Left kidney (tissue), 2 donors: ENCODE data around the gene TNS3. TPM values are rescaled to one million over a fixed set of nuclear protein-coding genes. Genes with fewer than 3 reads are reported as not detected.
A peak's percentile ranks its signal among the peaks of the same experiment; 100 is the strongest.

Source experiments
- DNase-seq: peaks from one replicate; pipeline ENCODE4 v3.0.0-alpha.2; 2013
- polyA plus RNA-seq: library from polyadenylated mRNA; unstranded; fragments of 120-200 nt; gene quantifications from one replicate; pipeline ENCODE4 v1.2.1, GENCODE V29; 2013; ENCODE audit not compliant: insufficient read length

TNS3 gene
- polyA plus RNA-seq, 1 donor = 87.4 TPM

DNA sequence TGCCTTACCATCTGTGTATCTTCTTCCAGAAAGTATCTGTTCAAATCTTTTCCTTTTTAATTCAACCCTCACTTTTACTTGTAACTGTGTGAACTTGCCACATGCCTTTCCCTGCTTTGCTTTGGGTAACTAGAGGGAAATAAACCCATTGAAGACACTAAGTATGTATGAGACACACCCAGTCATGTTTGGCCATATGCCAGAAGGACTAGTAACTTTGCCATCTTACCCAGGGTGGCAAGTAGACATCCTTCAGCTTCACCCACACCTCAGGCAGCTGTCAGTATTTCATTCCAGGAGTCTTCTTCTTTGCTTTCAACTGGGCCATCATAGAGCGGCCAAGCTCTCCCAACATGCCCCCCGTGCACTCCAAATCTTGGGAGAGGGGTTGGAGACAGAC lies 323.1 kb downstream of the TNS3 start:
- DNase-seq = no peak

DNA sequence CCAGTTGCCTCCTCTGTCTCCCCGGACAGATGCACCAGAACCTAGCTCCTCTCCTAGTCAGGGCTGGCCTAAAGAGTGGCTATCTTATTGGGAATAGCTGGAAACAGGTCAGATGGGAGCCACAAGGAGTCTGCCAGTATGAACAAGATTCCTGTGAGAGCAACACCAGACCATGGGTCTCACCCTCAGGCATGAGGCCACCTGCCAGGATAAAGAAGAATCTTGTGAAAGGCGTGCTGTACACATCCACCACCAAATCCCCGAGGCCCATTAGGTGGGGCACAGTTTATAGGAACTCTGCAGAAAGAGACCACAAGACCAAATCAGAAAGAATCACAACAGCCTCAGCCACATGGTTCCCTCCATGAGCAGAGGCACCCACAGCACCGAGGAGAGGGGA lies 325.9 kb downstream of the TNS3 start:
- no peak for DNase-seq

DNA sequence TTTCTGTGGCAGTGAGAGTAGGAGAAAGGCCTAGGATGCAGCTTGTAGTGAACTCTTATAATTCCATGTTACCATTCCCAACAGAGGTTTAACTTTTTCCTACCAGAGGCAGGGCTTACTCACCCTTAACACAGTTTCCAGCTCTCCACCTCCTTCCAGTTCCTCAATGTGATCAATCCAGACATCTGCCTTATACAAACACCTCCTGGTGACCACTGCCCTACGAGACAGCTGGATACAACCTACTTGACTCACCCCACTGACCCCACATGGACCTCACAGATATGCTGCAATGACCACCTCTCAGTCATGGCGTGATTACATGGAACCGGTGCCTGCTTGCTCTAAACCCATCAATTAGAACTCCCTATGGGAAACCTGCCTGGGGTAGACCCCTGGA lies 326.5 kb downstream of the TNS3 start:
- DNase-seq = no peak

DNA sequence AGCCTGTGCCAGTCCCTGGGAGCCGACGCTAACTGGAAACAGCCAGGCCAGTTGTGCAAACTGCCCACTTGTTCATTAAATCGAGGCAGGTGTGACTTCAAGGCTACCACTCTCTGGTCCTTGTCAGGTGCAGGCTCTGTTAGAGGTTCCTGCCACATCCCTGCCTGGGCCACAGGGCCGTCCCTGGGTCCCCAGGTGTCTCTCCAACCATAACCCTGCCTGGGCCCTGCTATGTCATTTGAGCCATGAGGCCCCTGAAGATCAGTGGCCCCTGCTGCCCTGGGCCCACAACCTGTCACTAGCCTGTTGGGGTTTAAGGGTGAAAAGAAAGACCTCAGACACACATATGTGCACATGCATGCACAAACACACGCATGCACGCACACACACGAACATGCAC lies 326.9 kb downstream of the TNS3 start:
- no peak for DNase-seq

DNA sequence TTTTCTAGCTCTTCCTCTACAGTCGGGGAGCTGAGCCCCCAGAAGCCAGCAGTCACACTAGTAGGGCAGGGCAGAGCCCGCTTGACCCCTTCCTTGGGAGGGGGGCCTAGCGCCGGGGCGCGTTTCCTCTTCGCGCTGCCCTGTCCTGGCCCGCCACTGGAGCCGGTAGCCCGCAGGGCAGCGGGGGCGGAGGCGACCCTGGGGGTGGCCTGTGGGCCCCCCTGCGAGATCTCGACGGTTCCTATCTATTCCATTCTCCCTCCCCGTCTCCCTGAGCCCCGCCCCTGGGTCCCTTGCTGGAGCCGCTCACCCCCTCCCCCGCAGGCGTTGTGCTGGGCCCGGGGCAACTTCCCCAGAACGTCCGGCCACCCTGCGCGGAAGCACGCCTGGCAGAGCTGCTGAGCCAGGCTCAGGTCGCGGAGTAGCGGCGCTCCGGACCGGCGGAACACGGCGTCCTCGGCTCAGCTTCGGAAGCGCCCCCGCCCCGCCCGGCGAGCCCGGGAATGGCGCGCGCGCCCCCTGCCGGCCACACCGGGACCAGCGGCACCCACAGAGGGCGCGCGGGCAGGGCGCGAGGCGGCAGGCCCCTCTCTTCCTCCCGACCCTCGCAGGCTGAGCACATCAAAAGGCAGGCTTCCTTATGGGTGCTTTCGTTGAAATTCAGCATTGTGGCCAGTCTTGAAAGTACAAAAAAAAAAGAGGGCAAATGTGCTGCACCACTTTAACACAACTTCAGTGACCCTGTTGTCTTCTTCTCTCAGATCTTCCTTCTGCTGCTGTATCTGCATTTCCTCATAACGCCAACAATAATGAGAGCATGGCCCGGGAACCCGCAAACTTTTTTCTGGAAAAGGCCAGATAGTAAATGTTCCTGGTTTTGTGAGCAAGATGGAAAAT lies 327.6 kb downstream of the TNS3 start:
- peak; percentile 68 for DNase-seq

DNA sequence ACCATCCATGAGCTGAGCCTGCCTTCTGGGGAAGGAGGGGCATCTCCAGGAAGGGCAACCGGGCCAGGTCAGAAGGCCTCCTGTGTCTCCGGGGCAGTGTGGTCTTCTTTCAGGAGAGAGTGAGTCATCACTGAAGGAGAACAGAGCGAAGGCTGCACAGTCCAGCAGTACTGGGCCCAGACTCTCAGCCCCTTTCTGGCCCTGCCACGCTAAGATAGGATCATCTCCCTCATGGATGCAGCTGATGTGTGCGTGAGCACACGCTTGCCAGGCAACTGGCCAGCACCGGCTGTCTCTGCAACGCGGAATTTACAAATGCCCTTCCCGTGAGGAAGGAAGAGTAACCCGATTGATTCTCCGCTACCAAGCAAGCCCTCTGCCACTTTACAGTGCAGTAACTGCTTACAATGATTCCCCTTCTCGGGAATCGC lies 328.2 kb downstream of the TNS3 start:
- peak; percentile 29 for DNase-seq

DNA sequence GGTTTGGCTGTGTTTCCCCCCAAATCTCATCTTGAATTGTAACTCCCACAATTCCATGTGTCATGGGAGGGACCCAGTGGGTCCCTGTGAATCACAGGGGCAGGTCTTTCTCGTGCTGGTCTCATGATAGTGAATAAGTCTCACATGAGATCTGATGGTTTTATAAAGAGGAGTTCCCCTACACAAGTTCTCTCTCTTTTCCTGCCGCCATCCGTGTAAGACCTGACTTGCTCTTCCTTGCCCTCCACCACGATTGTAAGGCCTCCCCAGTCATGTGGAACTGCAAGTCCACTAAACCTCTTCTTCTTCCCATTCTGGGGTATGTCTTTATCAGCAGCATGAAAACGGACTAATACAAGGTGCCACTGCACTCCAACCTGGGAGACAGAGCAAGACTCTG lies 329.2 kb downstream of the TNS3 start:
- no peak for DNase-seq

DNA sequence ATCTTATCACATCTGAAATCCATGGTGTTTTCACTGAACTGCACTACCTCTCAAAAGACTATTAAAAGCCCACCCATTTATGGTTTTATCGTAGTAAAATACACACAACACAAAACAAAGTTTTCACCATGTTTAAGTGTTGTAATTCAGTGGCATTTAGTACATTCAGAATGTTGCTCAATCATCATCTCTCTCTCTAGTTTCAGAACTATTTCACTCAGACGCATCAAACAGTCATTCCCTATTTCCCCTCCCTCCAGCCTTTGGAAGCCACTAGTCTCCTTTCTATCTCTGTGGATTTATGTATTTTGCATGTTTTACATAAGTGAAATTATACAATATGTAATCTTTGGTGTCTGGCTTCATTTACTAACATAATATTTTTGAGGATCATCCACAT lies 332.6 kb downstream of the TNS3 start:
- no peak for DNase-seq

DNA sequence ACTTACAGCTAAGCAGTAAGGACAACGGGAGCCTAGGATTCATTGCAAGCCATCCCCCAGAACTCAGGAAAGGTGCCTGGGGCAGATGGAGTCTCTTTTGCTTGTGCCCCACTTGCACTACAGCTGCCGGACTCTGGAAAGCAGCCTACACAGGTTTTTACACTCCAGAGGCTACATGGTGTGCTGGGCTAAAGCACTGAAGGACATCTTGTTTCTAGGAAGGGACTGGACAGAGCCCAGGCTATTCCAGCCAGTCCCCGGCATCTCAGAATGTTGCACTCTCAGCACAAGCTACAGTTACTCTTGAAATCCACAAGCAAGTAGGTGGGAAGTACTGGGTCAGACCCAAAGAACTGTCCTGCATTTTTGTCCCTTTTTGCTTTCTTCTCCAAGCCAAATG lies 333.1 kb downstream of the TNS3 start:
- DNase-seq = no peak

DNA sequence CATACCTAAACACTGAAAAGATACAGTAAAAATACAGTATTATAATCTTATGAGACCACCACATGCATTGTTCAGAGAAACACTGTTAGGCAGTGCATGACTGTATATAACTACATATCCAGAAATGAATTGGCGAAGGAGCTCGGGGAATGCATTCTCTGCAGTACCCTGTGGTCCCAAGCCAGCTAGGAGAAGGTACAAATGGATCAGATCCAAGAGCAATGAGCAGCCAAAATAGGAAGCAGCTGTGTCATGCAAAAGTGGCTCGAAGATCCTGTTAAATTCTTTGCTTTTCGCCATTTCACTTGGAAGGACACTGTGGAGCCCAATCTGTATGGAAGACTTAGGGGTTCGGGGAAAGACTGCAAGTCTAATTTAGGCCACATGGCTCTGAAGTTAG lies 334.8 kb downstream of the TNS3 start:
- DNase-seq = no peak

DNA sequence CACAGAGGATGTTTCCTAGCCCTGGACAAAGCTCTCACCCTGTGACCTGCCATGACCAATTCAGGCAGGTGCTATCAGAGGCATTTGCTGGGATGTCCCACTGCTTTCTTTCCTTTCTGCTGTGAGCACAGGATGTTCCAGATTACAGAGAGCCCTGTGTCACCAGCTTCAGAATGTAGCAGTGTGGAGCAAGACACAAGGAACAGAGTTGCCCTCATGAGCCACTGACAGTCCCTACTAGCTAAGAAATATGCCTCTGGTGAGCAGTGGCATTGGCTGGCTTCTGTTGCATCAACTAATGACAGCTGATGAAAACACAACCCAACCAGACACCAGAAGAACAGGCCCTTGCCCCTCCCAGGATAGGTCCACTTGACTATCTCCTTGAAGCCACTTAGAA lies 337.2 kb downstream of the TNS3 start:
- no peak for DNase-seq

DNA sequence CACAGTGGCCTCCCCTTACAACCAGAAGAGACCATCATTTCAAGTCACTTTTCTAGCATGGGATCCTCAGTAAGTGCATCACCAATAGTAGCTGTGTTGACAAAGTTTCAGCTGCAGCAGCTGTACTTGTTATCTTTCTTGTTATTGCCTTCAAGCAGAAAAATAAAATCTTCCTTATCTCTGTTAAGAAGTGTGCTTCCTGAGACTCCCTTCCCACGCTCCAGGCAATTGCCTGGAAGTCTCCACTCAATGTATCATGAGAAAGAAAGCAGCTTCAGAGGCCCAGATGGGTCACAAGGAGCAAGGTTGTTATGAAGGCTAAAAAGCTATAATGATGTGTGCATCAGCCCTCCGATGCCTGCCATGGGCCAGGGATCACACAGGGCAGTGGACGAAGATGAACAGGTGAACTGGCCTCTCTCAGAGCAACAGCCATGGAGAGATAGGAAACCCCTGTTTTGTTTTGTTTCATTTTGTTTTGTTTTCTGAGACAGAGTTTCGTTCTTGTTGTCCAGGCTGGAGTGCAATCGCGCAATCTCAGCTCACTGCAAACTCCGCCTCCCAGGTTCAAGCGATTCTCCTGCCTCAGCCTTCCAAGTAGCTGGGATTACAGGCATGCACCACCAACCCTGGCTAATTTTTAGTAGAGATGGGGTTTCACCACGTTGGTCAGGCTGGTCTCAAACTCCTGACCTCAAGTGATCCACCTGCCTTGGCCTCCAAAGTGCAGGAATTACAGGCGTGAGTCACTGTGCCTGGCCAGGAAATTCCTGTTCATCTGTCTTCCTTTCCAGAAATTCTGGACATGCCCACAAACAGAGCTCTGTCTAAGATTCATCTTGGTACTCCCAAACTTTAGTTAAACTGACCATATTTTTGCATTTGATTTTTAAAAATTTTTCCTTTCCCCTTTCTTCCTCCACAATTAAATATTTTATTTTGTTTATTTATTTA lies 340.5 kb downstream of the TNS3 start:
- DNase-seq = no peak

DNA sequence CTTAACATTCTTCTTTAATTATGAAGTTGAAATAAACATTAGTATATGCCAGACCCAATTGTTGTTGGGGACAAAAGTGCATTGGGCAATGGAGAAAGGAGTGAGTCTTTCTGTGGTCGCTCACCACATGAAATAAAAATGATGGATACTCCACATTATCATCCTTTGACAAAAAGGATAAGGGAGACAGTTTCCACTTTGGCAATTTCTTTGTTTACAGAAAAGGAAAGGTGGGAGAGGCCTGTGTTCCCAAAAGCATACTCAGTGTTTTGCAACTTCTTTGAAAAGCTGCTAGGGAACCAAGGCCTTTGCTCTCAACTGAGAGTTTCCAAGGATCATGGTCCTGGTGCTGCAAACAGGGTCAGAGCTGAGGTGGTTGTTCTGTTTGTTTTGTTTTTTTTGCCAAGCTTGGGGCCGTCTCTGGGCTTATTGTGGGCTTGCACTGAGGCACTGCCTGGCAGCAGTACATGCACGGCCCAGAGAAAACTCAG lies 341.9 kb downstream of the TNS3 start:
- DNase-seq = no peak

DNA sequence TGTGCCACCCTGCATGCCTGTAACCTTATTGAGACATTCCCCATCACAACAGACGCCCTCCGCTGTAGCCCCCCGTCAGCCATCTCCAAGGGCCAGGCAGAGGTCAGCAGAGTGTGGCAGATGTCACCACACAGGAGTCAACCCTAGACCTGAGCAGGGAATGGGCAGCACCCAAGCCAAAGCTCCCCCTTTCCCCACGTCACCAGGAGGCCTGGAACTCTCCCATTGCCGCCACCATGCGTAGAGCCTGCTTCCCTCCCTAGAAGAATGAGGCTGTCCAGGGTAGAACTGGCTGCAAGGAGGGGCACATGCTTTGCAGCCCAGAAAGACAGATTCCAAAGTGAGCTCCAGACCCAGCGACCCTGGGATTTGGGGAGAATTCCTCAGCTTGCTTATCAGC lies 342.9 kb downstream of the TNS3 start:
- no peak for DNase-seq

DNA sequence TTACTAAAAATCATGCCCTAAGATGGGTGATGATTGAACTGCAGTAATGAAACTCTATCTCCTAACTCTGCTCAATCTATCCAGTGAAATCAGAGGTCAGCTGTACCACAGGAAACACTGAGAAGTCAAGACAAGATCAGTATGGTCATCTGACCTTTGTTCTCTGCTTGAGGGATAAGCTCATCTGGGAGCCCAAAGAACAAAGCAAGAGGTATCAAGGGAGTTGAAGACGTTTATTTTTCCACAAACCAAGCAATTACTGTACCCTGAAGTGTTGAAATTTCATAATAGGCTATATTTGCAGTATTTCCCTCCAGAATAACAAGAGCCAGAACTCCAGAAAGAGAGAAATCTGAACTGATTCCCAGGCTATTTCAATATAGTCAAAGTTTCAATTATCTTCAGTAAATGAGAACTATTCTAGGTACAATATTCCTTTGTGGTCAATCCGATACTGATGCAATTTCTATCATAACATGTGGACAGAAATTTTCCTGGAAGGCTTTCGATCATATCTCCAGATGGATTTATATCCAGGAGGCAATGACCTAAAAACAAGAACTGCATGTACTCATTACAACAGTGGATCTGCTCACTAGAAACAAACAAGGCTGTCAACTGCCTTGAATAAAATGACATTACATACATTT lies 345.3 kb downstream of the TNS3 start:
- DNase-seq = no peak

DNA sequence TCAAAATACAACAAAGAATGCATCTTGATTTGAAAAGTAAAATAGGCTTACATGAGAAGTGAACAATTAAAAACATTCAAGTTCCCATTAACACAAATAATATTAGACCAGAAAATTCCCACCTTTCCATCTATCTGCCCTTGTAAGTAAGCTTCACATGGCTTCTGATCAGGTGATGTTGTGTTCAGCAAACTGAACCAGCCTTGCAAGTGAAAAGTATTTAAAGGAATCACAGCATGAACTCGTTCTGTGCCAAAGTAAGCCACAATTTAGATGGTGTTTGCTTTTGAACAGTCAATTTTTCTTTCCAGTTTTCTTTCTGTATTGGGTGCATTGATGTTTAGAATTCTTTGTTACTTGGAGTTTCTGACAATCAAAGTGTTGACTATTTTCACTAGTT lies 347.9 kb downstream of the TNS3 start:
- no peak for DNase-seq

DNA sequence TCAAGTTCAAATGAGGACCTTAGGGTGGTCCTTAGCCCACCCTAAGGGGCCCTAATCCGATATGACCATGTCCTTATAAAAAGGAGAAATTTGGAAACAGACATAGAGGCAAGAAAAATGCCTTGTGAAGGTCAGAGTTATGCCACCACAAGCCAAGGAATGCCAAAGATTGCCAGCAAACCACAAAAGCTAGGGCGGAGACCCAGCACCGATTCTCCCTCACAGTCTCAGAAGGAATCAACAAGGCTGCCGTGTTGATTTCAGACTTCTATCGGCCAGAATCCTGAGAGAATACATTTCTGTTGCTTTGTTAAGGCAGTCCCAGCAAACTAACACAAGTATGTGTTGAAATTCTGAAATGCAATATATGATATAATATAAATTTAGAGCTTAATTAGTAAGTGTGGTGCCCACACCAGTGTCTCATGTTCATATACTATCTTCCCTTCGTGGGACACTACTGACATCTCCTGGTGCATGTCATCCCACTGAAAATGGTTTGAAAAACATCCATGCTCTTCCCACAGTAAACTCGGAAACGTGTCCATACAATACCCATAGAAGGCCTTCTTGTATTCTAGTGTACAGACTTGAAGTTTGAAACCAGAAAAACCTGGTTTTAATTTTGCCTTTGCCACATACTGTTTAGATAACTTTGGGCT lies 349.0 kb downstream of the TNS3 start:
- no peak for DNase-seq

DNA sequence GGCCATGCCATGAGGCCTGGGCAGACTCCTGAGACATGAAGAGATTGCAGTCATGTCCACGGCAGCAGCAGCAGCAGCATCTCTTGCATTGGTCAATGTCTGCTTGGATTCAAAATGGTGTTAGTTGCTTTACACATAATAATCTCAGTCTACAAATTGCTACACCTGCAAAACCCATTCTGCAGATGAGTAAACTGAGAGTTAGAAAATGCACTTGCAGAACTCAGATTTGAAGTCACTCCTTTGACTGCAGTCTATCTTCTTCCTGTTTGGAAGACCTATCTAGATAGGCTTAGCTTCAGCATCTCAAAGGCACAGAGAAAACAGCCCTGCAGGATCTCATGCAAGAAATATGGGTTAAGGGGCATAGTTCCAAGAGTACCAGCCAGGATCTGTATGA lies 350.3 kb downstream of the TNS3 start:
- no peak for DNase-seq

DNA sequence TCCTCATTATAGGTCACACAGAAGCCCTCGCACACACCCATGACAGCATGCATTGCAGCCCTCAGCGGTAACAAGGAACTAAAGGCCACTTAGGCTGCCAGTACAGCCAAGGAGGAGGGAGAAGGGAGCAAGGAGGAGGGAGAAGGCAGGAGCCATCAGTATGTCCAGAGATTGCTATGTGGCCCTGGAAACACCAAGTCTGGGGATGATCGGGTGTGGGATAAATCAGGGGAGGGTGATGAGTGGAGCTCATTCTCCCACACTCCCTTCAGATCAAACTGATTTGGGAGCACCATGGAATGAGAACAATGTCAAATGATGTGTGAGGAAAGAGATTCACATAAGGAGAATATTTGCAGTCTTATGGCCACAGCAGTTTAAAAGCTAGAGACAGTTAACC lies 350.9 kb downstream of the TNS3 start:
- no peak for DNase-seq

DNA sequence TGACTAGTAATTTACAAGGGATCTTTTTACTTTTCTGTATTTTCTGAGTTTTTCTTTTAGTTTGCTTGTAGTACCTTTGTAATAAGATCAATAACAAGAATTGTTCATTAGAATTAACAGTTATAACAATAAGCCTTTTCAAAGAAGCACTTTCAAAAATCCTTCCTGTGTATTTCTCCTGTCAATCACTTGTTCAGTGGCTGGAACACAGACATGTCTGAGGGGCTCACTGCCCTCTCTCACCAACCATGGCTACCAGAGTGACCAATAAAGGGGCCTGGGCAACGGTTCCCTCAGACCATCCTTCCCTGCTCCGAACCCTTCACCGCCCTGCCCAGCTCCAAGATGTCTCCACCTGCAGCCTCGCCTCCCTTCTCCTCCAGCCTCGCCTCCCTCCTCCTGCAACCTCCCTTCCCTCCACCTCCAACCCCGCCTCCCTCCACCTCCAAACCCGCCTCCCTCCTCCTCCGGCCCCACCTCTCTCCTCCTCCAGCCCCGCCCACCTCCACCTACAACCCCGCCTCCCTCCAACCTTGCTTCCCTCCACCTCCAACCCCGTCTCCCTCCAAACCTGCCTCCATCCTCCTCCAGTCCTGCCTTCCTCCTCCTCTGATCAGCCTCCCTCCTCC lies 353.4 kb downstream of the TNS3 start:
- DNase-seq = no peak

DNA sequence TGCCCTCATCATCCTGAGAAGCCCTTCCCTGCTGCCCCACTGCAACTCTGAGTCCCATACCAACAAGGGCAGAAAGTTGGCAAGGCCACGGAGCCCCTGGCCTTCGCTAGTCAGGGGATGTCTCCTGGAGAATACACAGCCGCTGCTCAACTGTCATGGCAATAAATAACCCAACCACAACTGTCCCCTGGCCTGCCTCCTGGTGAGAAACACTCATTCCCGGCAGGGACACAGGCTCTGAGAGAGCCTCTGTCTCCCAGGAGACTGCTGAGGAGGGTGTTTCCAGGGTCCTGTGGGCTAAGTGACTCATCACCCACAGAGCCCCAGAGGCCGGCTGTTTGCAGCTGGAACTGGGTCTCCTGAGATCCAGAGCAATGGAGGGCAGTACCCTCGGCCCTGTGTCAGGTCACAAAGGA lies 354.1 kb downstream of the TNS3 start:
- DNase-seq = no peak
